ENCODE results near the gene CPN2. TPM values are rescaled to one million over a fixed set of nuclear protein-coding genes. Genes with fewer than 3 reads are reported as not detected.

Gene CPN2
- total and polyA plus RNA-seq, 3 donors from 2014 or later, result 0.36 to 1.4 (median 1.1) TPM

DNA sequence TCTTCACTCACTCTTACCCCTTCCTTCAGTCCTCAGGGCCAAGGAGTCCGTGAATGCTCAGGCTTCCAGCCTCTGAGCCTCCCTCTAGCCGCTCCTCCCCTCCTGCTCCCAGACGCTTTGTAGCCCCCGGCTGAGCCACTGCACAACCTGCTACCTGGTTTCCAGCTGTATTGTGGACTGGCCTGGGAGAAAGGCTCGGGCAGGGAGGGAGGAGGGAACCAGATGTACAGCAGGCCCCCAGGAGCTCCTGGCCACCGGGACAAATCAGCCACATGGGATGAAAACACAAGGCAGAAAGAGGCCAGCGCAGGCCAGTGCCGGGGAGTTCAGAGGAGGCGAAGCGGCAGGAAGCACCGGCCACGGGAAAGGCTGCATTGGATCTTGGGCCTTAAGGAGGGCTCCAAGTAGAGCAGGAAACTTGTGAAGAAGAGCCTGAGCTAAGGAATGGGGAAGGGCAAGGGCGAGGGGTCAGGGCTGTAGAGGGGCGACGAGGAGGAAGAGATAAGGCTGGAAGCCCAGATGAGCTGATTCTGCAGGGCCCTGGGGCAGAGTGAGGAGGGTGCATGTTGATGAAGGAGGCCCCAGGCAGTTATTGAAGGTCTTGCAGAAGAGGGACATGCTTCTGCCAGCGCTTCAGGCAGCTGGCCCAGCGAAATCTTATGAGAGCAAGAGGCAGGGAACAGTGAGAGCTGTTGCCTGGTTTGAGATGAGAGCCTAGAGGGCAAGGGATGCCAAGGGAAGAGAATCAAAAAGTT is 14.3 kb downstream of the CPN2 start:
- TF ChIP-seq, protein P1, sequence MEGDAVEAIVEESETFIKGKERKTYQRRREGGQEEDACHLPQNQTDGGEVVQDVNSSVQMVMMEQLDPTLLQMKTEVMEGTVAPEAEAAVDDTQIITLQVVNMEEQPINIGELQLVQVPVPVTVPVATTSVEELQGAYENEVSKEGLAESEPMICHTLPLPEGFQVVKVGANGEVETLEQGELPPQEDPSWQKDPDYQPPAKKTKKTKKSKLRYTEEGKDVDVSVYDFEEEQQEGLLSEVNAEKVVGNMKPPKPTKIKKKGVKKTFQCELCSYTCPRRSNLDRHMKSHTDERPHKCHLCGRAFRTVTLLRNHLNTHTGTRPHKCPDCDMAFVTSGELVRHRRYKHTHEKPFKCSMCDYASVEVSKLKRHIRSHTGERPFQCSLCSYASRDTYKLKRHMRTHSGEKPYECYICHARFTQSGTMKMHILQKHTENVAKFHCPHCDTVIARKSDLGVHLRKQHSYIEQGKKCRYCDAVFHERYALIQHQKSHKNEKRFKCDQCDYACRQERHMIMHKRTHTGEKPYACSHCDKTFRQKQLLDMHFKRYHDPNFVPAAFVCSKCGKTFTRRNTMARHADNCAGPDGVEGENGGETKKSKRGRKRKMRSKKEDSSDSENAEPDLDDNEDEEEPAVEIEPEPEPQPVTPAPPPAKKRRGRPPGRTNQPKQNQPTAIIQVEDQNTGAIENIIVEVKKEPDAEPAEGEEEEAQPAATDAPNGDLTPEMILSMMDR (IDR thresholded peaks at IDR 0.05), result no peak
- TF ChIP-seq POLR2A (IDR thresholded peaks at IDR 0.05), result no peak
- Histone ChIP-seq H3K9me3 (no peaks in the 10 kb centered on the region), H3K27ac (no peak overlapping the region), H3K4me1 (no peaks in the 10 kb centered on the region), H3K4me3 (no peak overlapping the region), H3K36me3 (ENCODE audit: low read depth, missing control alignments) (no peaks in the 10 kb centered on the region), H3K27me3 (no peaks in the 10 kb centered on the region)
- WGBS, 2 donors, result 85 to 87% methylated on average over 17 of the region's 17 CpGs
- no peak for DNase-seq
- intact Hi-C loops (cut with DNase I; ENCODE audit: low total_unique reads), result no loop called here

DNA sequence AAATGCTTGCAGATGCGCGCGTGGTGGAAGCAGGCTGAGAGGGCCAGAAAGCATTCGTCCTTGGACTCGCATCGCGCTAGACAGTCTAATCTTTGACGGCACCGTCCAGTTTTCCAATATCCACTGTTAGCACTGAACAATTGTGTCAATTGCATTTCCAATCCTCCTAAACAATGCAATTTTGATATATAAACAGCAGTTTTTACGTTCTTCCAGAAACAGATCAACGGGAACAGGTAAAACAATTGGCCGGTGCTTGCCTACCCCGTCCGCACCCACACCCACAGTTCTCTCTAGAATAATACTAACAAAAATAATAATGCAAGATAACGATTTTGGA is 17.2 kb downstream of the CPN2 start:
- H3K27me3 ChIP-seq, result no peaks in the 10 kb centered on the region
- 20 to 28% methylated on average over 14 to 15 of the region's 15 CpGs for WGBS, 2 donors
- peak overlapping the region in 1 of 2 donors; percentile 52 for H3K4me3 ChIP-seq
- no peak for TF ChIP-seq POLR2A (IDR thresholded peaks at IDR 0.05)
- TF ChIP-seq, protein P1 (IDR thresholded peaks at IDR 0.05), result no peak
- H3K9me3 ChIP-seq, result no peaks in the 10 kb centered on the region
- H3K36me3 ChIP-seq (ENCODE audit: low read depth, missing control alignments), result no peaks in the 10 kb centered on the region
- DNase-seq, result no peak
- no peaks in the 10 kb centered on the region for H3K4me1 ChIP-seq
- no peak overlapping the region for H3K27ac ChIP-seq
- intact Hi-C loops (cut with DNase I; ENCODE audit: low total_unique reads), result no loop called here

DNA sequence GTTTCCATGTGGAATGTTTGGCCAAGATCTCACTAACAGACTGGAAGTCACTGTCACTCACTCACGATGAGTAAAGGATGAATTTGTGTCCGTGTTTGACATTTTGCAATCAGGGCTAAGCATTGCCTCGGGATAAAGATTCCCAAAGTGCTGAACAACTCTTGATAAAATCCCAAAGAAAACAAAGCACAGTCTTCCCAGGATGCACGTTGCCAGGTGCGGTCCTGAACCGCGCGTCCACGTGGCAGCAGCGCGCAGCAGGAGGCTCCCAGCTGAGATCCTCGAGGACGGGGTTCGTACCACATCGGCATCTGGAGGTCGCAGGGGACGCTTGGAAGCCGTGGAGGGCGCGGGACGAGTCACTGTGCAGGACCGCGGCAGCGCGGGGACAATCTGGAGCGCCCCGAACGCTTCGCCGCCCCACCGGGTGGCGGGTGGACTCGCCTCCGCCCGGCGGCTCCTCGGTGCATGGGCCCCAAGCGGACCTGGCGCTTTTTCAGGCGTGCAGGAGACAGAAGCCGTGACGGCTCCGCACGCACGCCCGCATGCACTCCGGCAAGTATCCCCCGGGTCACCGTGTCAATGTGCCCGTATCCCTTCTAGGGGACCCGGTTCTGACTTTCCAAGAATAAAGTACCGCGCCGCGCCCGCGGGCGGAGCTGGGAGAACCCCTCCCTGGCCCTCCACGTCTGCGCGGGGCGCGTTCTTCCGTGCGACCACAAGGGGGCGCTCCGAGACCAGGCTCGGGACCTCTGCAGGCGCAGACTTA is 17.7 kb downstream of the CPN2 start:
- WGBS, 2 donors, result 3 to 5% methylated on average over 24 to 55 of the region's 69 CpGs
- H3K36me3 ChIP-seq (ENCODE audit: low read depth, missing control alignments), result no peaks in the 10 kb centered on the region
- peak; percentile 94 for DNase-seq
- no peaks in the 10 kb centered on the region for H3K27me3 ChIP-seq
- intact Hi-C loops (cut with DNase I; ENCODE audit: low total_unique reads), result no loop called here
- H3K4me3 ChIP-seq, result peak overlapping the region; percentile 49 to 52
- no peaks in the 10 kb centered on the region for H3K4me1 ChIP-seq
- no peak overlapping the region for H3K27ac ChIP-seq
- TF ChIP-seq, protein P1 (IDR thresholded peaks at IDR 0.05), result peak; percentile 96 to 99 (median 98)
- no peak for TF ChIP-seq POLR2A (IDR thresholded peaks at IDR 0.05)
- H3K9me3 ChIP-seq, result no peaks in the 10 kb centered on the region

DNA sequence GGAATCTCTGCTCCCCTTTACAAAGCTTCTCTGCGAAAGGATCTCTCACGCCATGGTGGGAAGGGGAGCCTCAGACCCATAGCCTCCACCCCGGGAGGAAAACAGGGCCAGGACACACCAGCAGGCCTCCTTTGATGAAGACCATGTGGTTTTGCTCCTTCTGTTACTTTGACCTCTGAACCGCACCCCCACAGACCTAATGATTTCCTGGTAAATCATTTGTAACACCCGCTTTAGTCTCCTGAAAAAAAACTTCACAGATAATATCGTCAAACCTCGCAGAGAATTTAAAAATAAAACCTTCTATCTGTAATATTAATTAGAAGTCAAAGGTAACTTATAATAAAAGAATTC is 18.3 kb downstream of the CPN2 start:
- H3K4me3 ChIP-seq, result peak overlapping the region in 1 of 2 donors; percentile 52
- no peaks in the 10 kb centered on the region for H3K36me3 ChIP-seq (ENCODE audit: low read depth, missing control alignments)
- no peaks in the 10 kb centered on the region for H3K9me3 ChIP-seq
- no peaks in the 10 kb centered on the region for H3K4me1 ChIP-seq
- WGBS, 2 donors, result 72% methylated on average over 7 of the region's 7 CpGs
- H3K27ac ChIP-seq, result no peak overlapping the region
- intact Hi-C loops (cut with DNase I; ENCODE audit: low total_unique reads), result no loop called here
- TF ChIP-seq, protein P1 (IDR thresholded peaks at IDR 0.05), result no peak
- no peak for TF ChIP-seq POLR2A (IDR thresholded peaks at IDR 0.05)
- no peaks in the 10 kb centered on the region for H3K27me3 ChIP-seq
- DNase-seq, result no peak

Data from testis (tissue), 3 donors.